Trophoblast cell (in vitro differentiated cells and primary cell): Measurements from ENCODE around the gene UTP15.

Experiments
- DNase-seq, 2 donors: peaks; one replicate each; pipeline ENCODE4 v3.0.0-alpha.2; 2016
- H2AFZ ChIP-seq: 2 replicates; pipeline ENCODE4 v1.6.1; 2013; ENCODE audit warnings: low read length, moderate library complexity, mild to moderate bottlenecking; ENCODE audit not compliant: insufficient read depth, poor library complexity
- H2AK5ac ChIP-seq: 2 replicates; pipeline ENCODE4 v1.6.1; 2013; ENCODE audit warnings: mild to moderate bottlenecking, low read length
- H2BK120ac ChIP-seq: 2 replicates; pipeline ENCODE4 v1.6.1; 2013; ENCODE audit warnings: low read length, mild to moderate bottlenecking, moderate library complexity; ENCODE audit not compliant: insufficient read depth, poor library complexity
- H2BK12ac ChIP-seq: 2 replicates; pipeline ENCODE4 v1.6.1; 2013; ENCODE audit warnings: mild to moderate bottlenecking, low read length, moderate library complexity
- H2BK5ac ChIP-seq: 2 replicates; pipeline ENCODE4 v1.6.1; 2013; ENCODE audit warnings: low read length, low read depth, moderate library complexity, mild to moderate bottlenecking; ENCODE audit not compliant: poor library complexity
- H3K14ac ChIP-seq: 2 replicates; pipeline ENCODE4 v1.6.1; 2013; ENCODE audit warnings: mild to moderate bottlenecking, low read length
- H3K18ac ChIP-seq: 2 replicates; pipeline ENCODE4 v1.6.1; 2013; ENCODE audit warnings: mild to moderate bottlenecking, low read length
- H3K23ac ChIP-seq: 2 replicates; pipeline ENCODE4 v1.6.1; 2013; ENCODE audit warnings: low read length
- H3K27ac ChIP-seq: 2 replicates; pipeline ENCODE4 v1.5.1; 2013; ENCODE audit warnings: low read depth, mild to moderate bottlenecking, inconsistent platforms, low read length, moderate library complexity
- H3K27me3 ChIP-seq: 2 replicates; pipeline ENCODE4 v1.6.1; 2013; ENCODE audit warnings: inconsistent platforms, mild to moderate bottlenecking, low read length, moderate library complexity; ENCODE audit not compliant: insufficient read depth
- H3K36me3 ChIP-seq, 2 experiments: 1 replicate in 1 of 2; 2 replicates in 1 of 2; pipeline ENCODE4 v1.6.1; 2013; ENCODE audit warnings: low read length in 2 of 2, mild to moderate bottlenecking in 2 of 2, moderate library complexity in 1 of 2; ENCODE audit not compliant: insufficient read depth in 2 of 2, control insufficient read depth in 1 of 2
- H3K4ac ChIP-seq: 2 replicates; pipeline ENCODE4 v1.6.1; 2013; ENCODE audit warnings: low read depth, mild to moderate bottlenecking, low read length, moderate library complexity
- H3K4me1 ChIP-seq, 2 experiments: 1 replicate in 1 of 2; 2 replicates in 1 of 2; pipeline ENCODE4 v1.6.1; 2013; ENCODE audit warnings: low read length in 2 of 2, mild to moderate bottlenecking in 2 of 2, moderate library complexity in 1 of 2; ENCODE audit not compliant: insufficient read depth in 2 of 2, control insufficient read depth in 1 of 2
- H3K4me2 ChIP-seq: 2 replicates; pipeline ENCODE4 v1.6.1; 2013; ENCODE audit warnings: inconsistent platforms, mild to moderate bottlenecking, low read length, moderate library complexity
- H3K4me3 ChIP-seq: 2 replicates; pipeline ENCODE4 v1.5.1; 2013; ENCODE audit warnings: mild to moderate bottlenecking, low read depth, low read length, inconsistent platforms
- H3K79me1 ChIP-seq: one replicate; pipeline ENCODE4 v1.6.1; 2013; ENCODE audit warnings: low read length
- H3K79me2 ChIP-seq: 2 replicates; pipeline ENCODE4 v1.6.1; 2013; ENCODE audit warnings: low read length, mild to moderate bottlenecking; ENCODE audit not compliant: control insufficient read depth, insufficient read depth, poor library complexity
- H3K9ac ChIP-seq: 2 replicates; pipeline ENCODE4 v1.6.1; 2013; ENCODE audit warnings: mild to moderate bottlenecking, low read length
- H3K9me3 ChIP-seq: 2 replicates; pipeline ENCODE4 v1.6.1; 2013; ENCODE audit warnings: low read depth, mild to moderate bottlenecking, control low read depth, inconsistent platforms, low read length; ENCODE audit not compliant: insufficient read depth
- H4K12ac ChIP-seq: 2 replicates; pipeline ENCODE4 v1.6.1; 2013; ENCODE audit warnings: low read depth, mild to moderate bottlenecking, low read length, moderate library complexity
- H4K8ac ChIP-seq: 2 replicates; pipeline ENCODE4 v1.6.1; 2013; ENCODE audit warnings: low read depth, mild to moderate bottlenecking, low read length, moderate library complexity
- H4K91ac ChIP-seq: one replicate; pipeline ENCODE4 v1.6.1; 2013; ENCODE audit warnings: low read depth, mild to moderate bottlenecking, low read length, moderate library complexity
- WGBS: extraction: QIAGEN DNeasy Blood & Tissue Kit; methylation state at CpG from one replicate; pipeline ENCODE4 v1.1.7; 2013; ENCODE audit warnings: missing lambda C conversion rate; ENCODE audit not compliant: insufficient read length, insufficient coverage; ENCODE audit errors: extremely low coverage; 5-methylcytosine and 5-hydroxymethylcytosine counted together

UTP15 gene

GRCh38 chr5:73599380-73599779, 33.8 kb downstream of the UTP15 start:
- no peaks in the 10 kb centered on the region for H3K27me3 ChIP-seq
- H3K4me3 ChIP-seq: no peak overlapping the region

GRCh38 chr5:73603998-73604397, 38.5 kb downstream of the UTP15 start:
- WGBS: no CpG with 5 or more reads among the region's 5 CpGs
- no peak overlapping the region for H2BK5ac ChIP-seq
- H2BK120ac ChIP-seq: no peak overlapping the region
- H2BK12ac ChIP-seq: no peak overlapping the region
- H3K4me3 ChIP-seq: no peak overlapping the region
- H2AFZ ChIP-seq: no peak overlapping the region
- H3K27ac ChIP-seq: no peak overlapping the region
- no peak for DNase-seq
- no peak overlapping the region for H4K91ac ChIP-seq
- H3K9me3 ChIP-seq: no peaks in the 10 kb centered on the region
- H3K23ac ChIP-seq: no peak overlapping the region
- no peak overlapping the region for H3K18ac ChIP-seq
- no peaks in the 10 kb centered on the region for H3K36me3 ChIP-seq
- H3K9ac ChIP-seq: no peak overlapping the region
- H2AK5ac ChIP-seq: no peak overlapping the region
- no peak overlapping the region for H4K8ac ChIP-seq
- H3K79me1 ChIP-seq: no peaks in the 10 kb centered on the region
- H3K14ac ChIP-seq: no peak overlapping the region
- no peak overlapping the region for H3K4ac ChIP-seq
- no peaks in the 10 kb centered on the region for H3K4me1 ChIP-seq
- no peak overlapping the region for H3K4me2 ChIP-seq
- no peaks in the 10 kb centered on the region for H3K27me3 ChIP-seq
- no peak overlapping the region for H4K12ac ChIP-seq
- H3K79me2 ChIP-seq: no peaks in the 10 kb centered on the region

More at GRCh38 chr5:73599380-73599779, 33.8 kb downstream of the UTP15 start:
- WGBS: no CpG with 5 or more reads among the region's 3 CpGs
- Histone ChIP-seq H3K23ac (no peak overlapping the region), H3K18ac (no peak overlapping the region), H4K91ac (no peak overlapping the region), H3K4me2 (no peak overlapping the region), H2BK12ac (no peak overlapping the region), H2AK5ac (no peak overlapping the region), H3K4me1 (no peaks in the 10 kb centered on the region), H3K4ac (no peak overlapping the region), H3K9me3 (no peaks in the 10 kb centered on the region), H3K27ac (no peak overlapping the region), H2BK5ac (no peak overlapping the region), H3K36me3 (no peaks in the 10 kb centered on the region), H2AFZ (no peak overlapping the region), H2BK120ac (no peak overlapping the region), H4K12ac (no peak overlapping the region), H3K79me2 (no peaks in the 10 kb centered on the region), H3K79me1 (no peaks in the 10 kb centered on the region), H3K14ac (no peak overlapping the region), H4K8ac (no peak overlapping the region), H3K9ac (no peak overlapping the region)
- no peak for DNase-seq

GRCh38 chr5:73605223-73606087, 39.9 kb downstream of the UTP15 start:
- Histone ChIP-seq H3K4me3 (no peak overlapping the region), H2AK5ac (no peak overlapping the region), H4K91ac (no peak overlapping the region), H4K12ac (no peak overlapping the region), H3K79me1 (no peaks in the 10 kb centered on the region), H3K79me2 (no peaks in the 10 kb centered on the region), H3K18ac (no peak overlapping the region), H3K9ac (no peak overlapping the region), H3K4ac (no peak overlapping the region), H2BK5ac (no peak overlapping the region), H2BK12ac (no peak overlapping the region), H4K8ac (no peak overlapping the region), H3K23ac (no peak overlapping the region), H3K27me3 (no peaks in the 10 kb centered on the region), H3K4me1 (no peaks in the 10 kb centered on the region), H3K4me2 (no peak overlapping the region), H2BK120ac (no peak overlapping the region), H3K27ac (no peak overlapping the region), H3K9me3 (no peaks in the 10 kb centered on the region), H3K36me3 (no peaks in the 10 kb centered on the region), H3K14ac (no peak overlapping the region), H2AFZ (no peak overlapping the region)
- WGBS: no CpG with 5 or more reads among the region's 8 CpGs
- peak in 1 of 2 donors; percentile 37 for DNase-seq

- Histone ChIP-seq H3K4me2 (no peak overlapping the region), H3K9ac (no peak overlapping the region), H2BK12ac (no peak overlapping the region), H2BK120ac (no peak overlapping the region), H2BK5ac (no peak overlapping the region), H3K4me3 (no peak overlapping the region), H3K79me2 (no peaks in the 10 kb centered on the region), H3K27me3 (no peaks in the 10 kb centered on the region), H3K4ac (no peak overlapping the region), H2AK5ac (no peak overlapping the region), H3K4me1 (no peaks in the 10 kb centered on the region), H3K9me3 (no peaks in the 10 kb centered on the region), H4K12ac (no peak overlapping the region), H3K14ac (no peak overlapping the region), H4K8ac (no peak overlapping the region), H3K27ac (no peak overlapping the region), H3K18ac (no peak overlapping the region), H4K91ac (no peak overlapping the region), H3K79me1 (no peaks in the 10 kb centered on the region), H2AFZ (no peak overlapping the region), H3K23ac (no peak overlapping the region), H3K36me3 (no peaks in the 10 kb centered on the region)
- no peak for DNase-seq
- no CpG with 5 or more reads among the region's 3 CpGs for whole genome bisulfite sequencing
Observed at GRCh38 chr5:73606206-73606753, 40.7 kb downstream of the UTP15 start.
